B cell (primary cell): ENCODE data around the gene SNX32. TPM values are rescaled to one million over a fixed set of nuclear protein-coding genes. Genes with fewer than 3 reads are reported as not detected.

Experiments used
- ATAC-seq: fragments of 200-7000 bp; cut with Tn5 transposase; one replicate; pipeline ENCODE4 v1.10.0; 2021; ENCODE audit warnings: low read depth, mild to moderate bottlenecking, moderate number of reproducible peaks, moderate library complexity
- CTCF ChIA-PET: fragments of 350-600 bp; sonication (Branson Sonifier 250); formaldehyde crosslinking; loops from one replicate; lab custom pipeline; 2021; ENCODE audit warnings: antibody characterized with exemption, inconsistent platforms; lab: Charles Lee
- POLR2A ChIA-PET: fragments of 350-600 bp; sonication (Branson Sonifier 250); formaldehyde crosslinking; loops from one replicate; lab custom pipeline; 2021; ENCODE audit warnings: antibody characterized with exemption; lab: Charles Lee
- DNase-seq: peaks from one replicate; pipeline ENCODE4 v3.0.0; 2013
- H2AFZ ChIP-seq: 2 replicates; pipeline ENCODE4 v1.6.1; 2012; ENCODE audit warnings: mild to moderate bottlenecking, low read depth, low read length; ENCODE audit not compliant: insufficient read depth, poor library complexity, severe bottlenecking
- H3K27ac ChIP-seq, 2 donors: 1 replicate in 1 of 2; 2 replicates in 1 of 2; pipeline ENCODE4 v1.5.1; 2012 to 2013; ENCODE audit warnings: low read length in 2 of 2, mild to moderate bottlenecking in 2 of 2, moderate library complexity in 1 of 2
- H3K27me3 ChIP-seq, 4 experiments: fragments of 200-600 bp in 1 of 4; sonication (generic) in 1 of 4; replicated peaks in 1 of 4; 1 replicate in 2 of 4; 2 replicates in 2 of 4; pipeline versions ENCODE4 v1.6.1 to v1.7.0; 2013 to 2016; ENCODE audit warnings: low read length in 3 of 4, mild to moderate bottlenecking in 2 of 4, mixed read lengths in 1 of 4, moderate library complexity in 1 of 4; ENCODE audit not compliant: insufficient read depth in 4 of 4, control insufficient read depth in 3 of 4; ENCODE audit errors: control extremely low read depth in 1 of 4
- H3K36me3 ChIP-seq, 2 experiments: replicated peaks in 1 of 2; 1 replicate in 1 of 2; 2 replicates in 1 of 2; pipeline versions ENCODE4 v1.6.1 to v1.7.1; 2013; ENCODE audit warnings: low read length in 1 of 2; ENCODE audit not compliant: insufficient read depth in 2 of 2, control insufficient read depth in 1 of 2; ENCODE audit errors: control extremely low read depth in 1 of 2, extremely low read depth in 1 of 2
- H3K4me1 ChIP-seq, 2 donors: fragments of 200-600 bp in 1 of 2; sonication (generic) in 1 of 2; 1 replicate in 1 of 2; 2 replicates in 1 of 2; pipeline versions ENCODE4 v1.5.1 to v1.6.1; 2013 to 2017; ENCODE audit warnings: low read length in 2 of 2; ENCODE audit not compliant: control insufficient read depth in 2 of 2, insufficient read depth in 2 of 2
- H3K4me2 ChIP-seq: replicated peaks from 2 replicates; pipeline ENCODE3; 2012; ENCODE audit warnings: mild to moderate bottlenecking, low read depth, low read length; ENCODE audit not compliant: poor library complexity, severe bottlenecking
- H3K4me3 ChIP-seq, 5 experiments: fragments of 200-600 bp in 1 of 5; sonication (generic) in 1 of 5; 1 replicate in 3 of 5; 2 replicates in 2 of 5; pipeline versions ENCODE4 v1.5.1 to v1.7.0; 2011 to 2016; ENCODE audit warnings: low read length in 4 of 5, mild to moderate bottlenecking in 4 of 5, low read depth in 2 of 5, control low read depth in 1 of 5, moderate library complexity in 1 of 5; ENCODE audit not compliant: insufficient read depth in 1 of 5; ENCODE audit errors: control extremely low read depth in 1 of 5, extremely low read depth in 1 of 5
- H3K79me2 ChIP-seq: fragments of 200-600 bp; sonication (generic); one replicate; pipeline ENCODE4 v1.6.0; 2016; ENCODE audit warnings: low read length; ENCODE audit not compliant: control insufficient read depth, insufficient read depth
- H3K9ac ChIP-seq: fragments of 200-600 bp; sonication (generic); 2 replicates; pipeline ENCODE4 v1.6.1; 2017; ENCODE audit warnings: mild to moderate bottlenecking, low read length, moderate library complexity
- H3K9me3 ChIP-seq, 3 donors: one replicate each; pipeline versions ENCODE4 v1.6.1 to v1.7.1; 2013; ENCODE audit warnings: low read length in 2 of 3; ENCODE audit not compliant: control insufficient read depth in 2 of 3, insufficient read depth in 1 of 3; ENCODE audit errors: control extremely low read depth in 1 of 3
- H4K20me1 ChIP-seq: 2 replicates; pipeline ENCODE4 v1.6.0; 2012; ENCODE audit warnings: mild to moderate bottlenecking, low read length; ENCODE audit not compliant: insufficient read depth, control insufficient read depth, poor library complexity, severe bottlenecking
- H3K27ac Mint-ChIP-seq: one replicate; pipeline ENCODE4 v1.8.0; 2021; ENCODE audit warnings: mixed read lengths
- H3K27me3 Mint-ChIP-seq: one replicate; pipeline ENCODE4 v1.8.0; 2021; ENCODE audit warnings: mixed read lengths
- H3K4me1 Mint-ChIP-seq: one replicate; pipeline ENCODE4 v1.8.0; 2021; ENCODE audit warnings: mixed read lengths
- H3K4me3 Mint-ChIP-seq: one replicate; pipeline ENCODE4 v1.8.0; 2021; ENCODE audit warnings: mixed read lengths
- H3K9me3 Mint-ChIP-seq: one replicate; pipeline ENCODE4 v1.8.0; 2022; ENCODE audit warnings: mixed read lengths; ENCODE audit not compliant: insufficient read depth
- CTCF ChIP-seq: fragments of 200-600 bp; IDR thresholded peaks from one replicate; pipeline ENCODE4 v1.8.0; 2022; ENCODE audit warnings: antibody characterized with exemption, mild to moderate bottlenecking
- EZH2 ChIP-seq: IDR thresholded peaks from 2 replicates; pipeline ENCODE4 v1.6.1; 2012; ENCODE audit warnings: borderline replicate concordance, low read depth, mild to moderate bottlenecking, moderate library complexity, low read length; ENCODE audit not compliant: insufficient read depth, poor library complexity, severe bottlenecking
- WGBS: methylation state at CpG from one replicate; pipeline ENCODE4 v1.1.5; 2013; ENCODE audit warnings: missing lambda C conversion rate; ENCODE audit not compliant: insufficient coverage; 5-methylcytosine and 5-hydroxymethylcytosine counted together
- intact Hi-C: fragments of 100-400 bp; cut with micrococcal nuclease; formaldehyde crosslinking; loops from one replicate; pipeline ENCODE4 v1.10.0; 2022
- polyA plus RNA-seq: library from polyadenylated mRNA; depleted of rRNA; stranded (reverse); fragments of >200 nt; gene quantifications from 2 replicates; pipeline ENCODE4 v1.2.3, GENCODE V29; 2012
- total RNA-seq, 2 donors: library from RNA; stranded (reverse); fragments of 120-200 nt in 1 of 2; gene quantifications; 1 replicate in 1 of 2; 2 replicates in 1 of 2; pipeline versions ENCODE4 v1.2.3 to v1.2.4, GENCODE V29; 2013 to 2022

The SNX32 gene
- total and polyA plus RNA-seq, 2 donors (not counting 1 experiment from before 2014, with no cell fraction given): 0.57 to 0.89 TPM

- no peak for ATAC-seq
- H3K9ac ChIP-seq: no peak overlapping the region
- TF ChIP-seq CTCF (no peak), EZH2 (no peak)
- peaks cover 0 to 2% of the 10 kb centered on the region in 2 donors for H3K4me1 ChIP-seq
- no peak overlapping the region for H3K27ac ChIP-seq
- no peak overlapping the region for H2AFZ ChIP-seq
- no peaks in the 10 kb centered on the region for H4K20me1 ChIP-seq
- DNase-seq: no peak
- Mint-ChIP-seq H3K27ac (no peak overlapping the region), H3K4me1 (peaks cover 7% of the 10 kb centered on the region), H3K9me3 (no peaks in the 10 kb centered on the region), H3K27me3 (peaks cover 16% of the 10 kb centered on the region), H3K4me3 (no peak overlapping the region)
- H3K4me3 ChIP-seq: no peak overlapping the region
- H3K4me2 ChIP-seq: no peak overlapping the region
- WGBS: 94% methylated on average over 3 of the region's 8 CpGs
- no peaks in the 10 kb centered on the region for H3K79me2 ChIP-seq
- H3K9me3 ChIP-seq: peaks cover 0 to 2% (median 0%) of the 10 kb centered on the region in 3 donors
- ChIA-PET CTCF (interaction anchor here (1.2 kb wide), 1 partner anchor 19 kb away, joined by 3 read pairs; no protein-coding TSS in a partner anchor), POLR2A (no interaction called here)
- intact Hi-C loops: no loop called here
- peaks cover 0 to 38% (median 6%) of the 10 kb centered on the region in 4 experiments for H3K27me3 ChIP-seq
- no peaks in the 10 kb centered on the region for H3K36me3 ChIP-seq
Observed at GRCh38 chr11:65798882-65799281, 34.9 kb upstream of the SNX32 start.

GRCh38 chr11:65801153-65801987 lies 32.4 kb upstream of the SNX32 start:
- H3K9me3 Mint-ChIP-seq: no peaks in the 10 kb centered on the region
- Histone ChIP-seq H3K36me3 (no peaks in the 10 kb centered on the region), H3K4me1 (peaks cover 0 to 2% of the 10 kb centered on the region in 2 donors), H3K27me3 (peaks cover 0 to 46% (median 8%) of the 10 kb centered on the region in 4 experiments), H4K20me1 (no peaks in the 10 kb centered on the region), H3K9me3 (peaks cover 0 to 2% (median 0%) of the 10 kb centered on the region in 3 donors), H3K27ac (no peak overlapping the region), H3K9ac (no peak overlapping the region), H2AFZ (no peak overlapping the region), H3K4me3 (no peak overlapping the region), H3K79me2 (no peaks in the 10 kb centered on the region), H3K4me2 (no peak overlapping the region)
- DNase-seq (no peak), ATAC-seq (no peak)
- H3K27ac Mint-ChIP-seq: no peak overlapping the region
- H3K27me3 Mint-ChIP-seq: peaks cover 16% of the 10 kb centered on the region
- intact Hi-C loops: no loop called here
- CTCF ChIA-PET: interaction anchor here (0.6 to 1.3 kb wide), 3 partner anchors 15 to 26 kb away, joined by 3 read pairs; no protein-coding TSS in a partner anchor
- peaks cover 7% of the 10 kb centered on the region for H3K4me1 Mint-ChIP-seq
- WGBS: 85% methylated on average over 9 of the region's 18 CpGs
- TF ChIP-seq EZH2 (no peak), CTCF (no peak)
- POLR2A ChIA-PET: no interaction called here
- H3K4me3 Mint-ChIP-seq: no peak overlapping the region
